GM23338 (cell line): ENCODE data around the gene SNX9. TPM values are rescaled to one million over a fixed set of nuclear protein-coding genes. Genes with fewer than 3 reads are reported as not detected.
A peak's percentile ranks its signal among the peaks of the same experiment; 100 is the strongest.

ENCODE experiments used
- ATAC-seq: fragments of 200-7000 bp; cut with Tn5 transposase; 3 replicates; pipeline ENCODE4 v1.9.1; 2020
- DNase-seq: peaks from one replicate; pipeline ENCODE4 v3.0.0-alpha.2; 2015; ENCODE audit warnings: low spot score
- H2AFZ ChIP-seq: fragments of 200-600 bp; sonication (generic); 2 replicates; pipeline ENCODE4 v1.8.0; 2016; ENCODE audit warnings: antibody characterized with exemption, mild to moderate bottlenecking, moderate library complexity
- H3F3A ChIP-seq: fragments of 200-600 bp; sonication (generic); replicated peaks from 2 replicates; pipeline ENCODE4 v1.8.0; 2017; ENCODE audit warnings: antibody characterized with exemption, mixed run types, low read depth
- H3K27ac ChIP-seq: fragments of 200-600 bp; sonication (generic); 2 replicates; pipeline ENCODE4 v1.6.1; 2016; ENCODE audit warnings: low read depth
- H3K27me3 ChIP-seq: fragments of 200-600 bp; sonication (generic); 2 replicates; pipeline ENCODE4 v1.8.0; 2016; ENCODE audit warnings: mild to moderate bottlenecking, mixed run types, moderate library complexity; ENCODE audit not compliant: insufficient read depth
- H3K36me3 ChIP-seq: fragments of 200-600 bp; sonication (generic); 2 replicates; pipeline ENCODE4 v1.8.0; 2016; ENCODE audit warnings: mild to moderate bottlenecking; ENCODE audit not compliant: insufficient read depth
- H3K4me1 ChIP-seq: fragments of 200-600 bp; sonication (generic); 2 replicates; pipeline ENCODE4 v1.8.0; 2016; ENCODE audit warnings: mild to moderate bottlenecking, moderate library complexity; ENCODE audit not compliant: insufficient read depth
- H3K4me2 ChIP-seq: fragments of 200-600 bp; sonication (generic); 2 replicates; pipeline ENCODE4 v1.7.1; 2017; ENCODE audit warnings: mixed run types
- H3K4me3 ChIP-seq: fragments of 200-600 bp; sonication (generic); 2 replicates; pipeline ENCODE4 v1.6.1; 2016; ENCODE audit warnings: mixed run types
- H3K79me2 ChIP-seq: fragments of 200-600 bp; sonication (generic); replicated peaks from 2 replicates; pipeline ENCODE4 v1.8.0; 2017; ENCODE audit warnings: mild to moderate bottlenecking; ENCODE audit not compliant: insufficient read depth
- H3K9me2 ChIP-seq: fragments of 200-600 bp; sonication (generic); 2 replicates; pipeline ENCODE4 v1.8.0; 2017; ENCODE audit not compliant: insufficient read depth
- H4K20me1 ChIP-seq: fragments of 200-600 bp; sonication (generic); replicated peaks from 2 replicates; pipeline ENCODE4 v1.8.0; 2017; ENCODE audit warnings: mild to moderate bottlenecking; ENCODE audit not compliant: insufficient read depth
- H3K27ac Mint-ChIP-seq: 2 replicates; pipeline ENCODE4 v1.8.0; 2020; ENCODE audit warnings: inconsistent platforms, mild to moderate bottlenecking, moderate library complexity, mixed read lengths
- H3K27me3 Mint-ChIP-seq: 3 replicates; pipeline ENCODE4 v1.8.0; 2022; ENCODE audit warnings: low read depth, mild to moderate bottlenecking, moderate library complexity, mixed read lengths, inconsistent platforms; ENCODE audit not compliant: insufficient read depth, poor library complexity
- H3K36me3 Mint-ChIP-seq: 3 replicates; pipeline ENCODE4 v1.8.0; 2021; ENCODE audit warnings: low read depth, mild to moderate bottlenecking, inconsistent platforms, moderate library complexity, mixed read lengths
- H3K4me1 Mint-ChIP-seq: 3 replicates; pipeline ENCODE4 v1.8.0; 2020; ENCODE audit warnings: mild to moderate bottlenecking, inconsistent platforms, mixed read lengths
- H3K4me3 Mint-ChIP-seq: 3 replicates; pipeline ENCODE4 v1.8.0; 2021; ENCODE audit warnings: moderate library complexity, mild to moderate bottlenecking, inconsistent platforms, mixed read lengths
- H3K9me3 Mint-ChIP-seq: 3 replicates; pipeline ENCODE4 v1.8.0; 2020; ENCODE audit warnings: moderate library complexity, mild to moderate bottlenecking, inconsistent platforms, mixed read lengths
- CREB1 ChIP-seq: fragments of 250-450 bp; sonication (Bioruptor Pico); IDR thresholded peaks from 2 replicates; pipeline ENCODE4 v1.5.0; 2020; ENCODE audit warnings: low read depth, mild to moderate bottlenecking, moderate library complexity
- EZH2 ChIP-seq: fragments of 200-600 bp; sonication (generic); IDR thresholded peaks from one replicate; pipeline ENCODE4 v1.8.0; 2017; ENCODE audit warnings: antibody characterized with exemption, mild to moderate bottlenecking, low read depth; ENCODE audit not compliant: unreplicated experiment
- EZH2phosphoT487 ChIP-seq: fragments of 200-600 bp; sonication (generic); IDR thresholded peaks from one replicate; pipeline ENCODE4 v1.8.1; 2018; ENCODE audit warnings: antibody characterized with exemption; ENCODE audit not compliant: unreplicated experiment
- JUNB ChIP-seq: IDR thresholded peaks from one replicate; pipeline ENCODE4 v1.6.1; 2016; ENCODE audit warnings: antibody characterized with exemption; ENCODE audit not compliant: unreplicated experiment
- POLR2AphosphoS5 ChIP-seq: IDR thresholded peaks from 2 replicates; pipeline ENCODE4 v1.6.1; 2016; ENCODE audit warnings: antibody characterized with exemption, low read depth
- STAT1 ChIP-seq: IDR thresholded peaks from one replicate; pipeline ENCODE4 v1.6.1; 2016; ENCODE audit warnings: antibody characterized with exemption; ENCODE audit not compliant: unreplicated experiment
- ZNF114 ChIP-seq: fragments of 250-450 bp; sonication (Bioruptor Pico); IDR thresholded peaks from 2 replicates; pipeline ENCODE4 v1.5.0; 2020; ENCODE audit warnings: mild to moderate bottlenecking, moderate library complexity
- ZNF331 ChIP-seq: fragments of 250-450 bp; sonication (Bioruptor Pico); IDR thresholded peaks from 2 replicates; pipeline ENCODE4 v1.5.0; 2020; ENCODE audit warnings: low read depth, mild to moderate bottlenecking, moderate library complexity
- polyA plus RNA-seq: library from polyadenylated mRNA; unstranded; fragments of >200 nt; fragmentation: Nextera tagmentation; extraction: Ambion mirVana; gene quantifications from 2 replicates; pipeline ENCODE4 v1.2.1, GENCODE V29; 2016
- total RNA-seq: library from RNA; depleted of rRNA; stranded (reverse); fragments of >200 nt; shearing (Covaris generic); gene quantifications from 2 replicates; pipeline ENCODE4 v1.2.3, GENCODE V29; 2014
- TF ChIP-seq, protein P1 (sequence below), 2 experiments: fragments of 200-600 bp in 1 of 2; sonication (generic) in 1 of 2; conservative IDR thresholded peaks; 2 replicates each; pipeline versions ENCODE4 v1.5.1 to v1.6.1; 2016 to 2017; ENCODE audit warnings: antibody characterized with exemption in 2 of 2, low read depth in 2 of 2, mild to moderate bottlenecking in 2 of 2, moderate library complexity in 1 of 2
- TF ChIP-seq, protein P2 (sequence below): IDR thresholded peaks from 2 replicates; pipeline ENCODE4 v1.6.1; 2016; ENCODE audit warnings: antibody characterized with exemption

The SNX9 gene
- total and polyA plus RNA-seq, 2 experiments from 2014 or later, result 18.4 to 23.3 TPM

DNA sequence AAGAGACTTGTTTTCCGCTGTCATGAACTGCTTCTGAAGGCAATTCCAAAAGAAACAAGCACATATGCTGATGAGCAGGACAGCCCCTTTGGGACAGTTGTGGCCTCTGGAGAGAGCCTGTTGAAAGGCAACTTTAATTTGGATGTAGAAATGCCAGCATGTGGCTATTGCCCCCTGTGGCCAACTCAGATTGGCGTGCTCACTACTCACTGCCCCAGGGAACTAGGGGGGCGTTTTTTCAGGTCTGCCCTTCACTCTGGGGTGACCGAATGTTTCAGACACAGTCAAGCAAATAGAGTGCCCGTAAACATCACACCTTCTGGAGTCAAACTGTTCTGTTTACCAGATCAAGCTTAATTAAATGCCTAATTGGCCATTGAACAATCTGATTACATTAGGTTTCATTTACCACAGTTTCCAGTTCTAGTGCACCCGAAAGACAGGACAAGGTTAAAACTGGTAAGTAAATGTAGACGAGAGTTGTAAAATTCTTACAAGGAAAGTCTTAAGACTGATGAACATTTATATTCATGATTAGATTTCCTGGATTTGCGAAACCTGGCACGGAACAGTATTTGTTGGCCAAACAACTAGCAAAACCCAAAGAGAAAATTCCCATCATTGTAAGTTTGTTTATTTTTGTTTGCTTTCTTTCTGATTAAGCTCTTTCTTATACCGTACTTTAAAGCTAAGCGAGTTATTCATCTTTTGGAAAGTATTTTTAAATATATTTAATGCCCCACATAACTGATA, 82.7 kb downstream of the SNX9 start:
- Histone ChIP-seq H3K79me2 (no peaks in the 10 kb centered on the region), H3K4me3 (no peak overlapping the region), H3K9me2 (no peaks in the 10 kb centered on the region), H3K27ac (no peak overlapping the region), H2AFZ (no peak overlapping the region), H3K36me3 (peaks cover 10% of the 10 kb centered on the region; the same call in 1 of the 2 replicates), H3K4me2 (0 out of 2 replicates have a peak overlapping the region, but pooled peaks have one; percentile 33), H3K27me3 (no peaks in the 10 kb centered on the region), H3F3A (no peaks in the 10 kb centered on the region), H3K4me1 (no peaks in the 10 kb centered on the region), H4K20me1 (0 out of 2 replicates have a peak, but pooled peaks cover 5% of the 10 kb centered on the region)
- no peaks in the 10 kb centered on the region for H3K9me3 Mint-ChIP-seq
- peak; percentile 57 for DNase-seq
- H3K27ac Mint-ChIP-seq, result peak overlapping the region; percentile 52; the same call in 1 of the 2 replicates
- H3K27me3 Mint-ChIP-seq, result peaks cover 3% of the 10 kb centered on the region
- peak; percentile 93 for ATAC-seq
- peaks cover 26% of the 10 kb centered on the region for H3K36me3 Mint-ChIP-seq
- peaks cover 32% of the 10 kb centered on the region for H3K4me1 Mint-ChIP-seq
- TF ChIP-seq, protein P1, sequence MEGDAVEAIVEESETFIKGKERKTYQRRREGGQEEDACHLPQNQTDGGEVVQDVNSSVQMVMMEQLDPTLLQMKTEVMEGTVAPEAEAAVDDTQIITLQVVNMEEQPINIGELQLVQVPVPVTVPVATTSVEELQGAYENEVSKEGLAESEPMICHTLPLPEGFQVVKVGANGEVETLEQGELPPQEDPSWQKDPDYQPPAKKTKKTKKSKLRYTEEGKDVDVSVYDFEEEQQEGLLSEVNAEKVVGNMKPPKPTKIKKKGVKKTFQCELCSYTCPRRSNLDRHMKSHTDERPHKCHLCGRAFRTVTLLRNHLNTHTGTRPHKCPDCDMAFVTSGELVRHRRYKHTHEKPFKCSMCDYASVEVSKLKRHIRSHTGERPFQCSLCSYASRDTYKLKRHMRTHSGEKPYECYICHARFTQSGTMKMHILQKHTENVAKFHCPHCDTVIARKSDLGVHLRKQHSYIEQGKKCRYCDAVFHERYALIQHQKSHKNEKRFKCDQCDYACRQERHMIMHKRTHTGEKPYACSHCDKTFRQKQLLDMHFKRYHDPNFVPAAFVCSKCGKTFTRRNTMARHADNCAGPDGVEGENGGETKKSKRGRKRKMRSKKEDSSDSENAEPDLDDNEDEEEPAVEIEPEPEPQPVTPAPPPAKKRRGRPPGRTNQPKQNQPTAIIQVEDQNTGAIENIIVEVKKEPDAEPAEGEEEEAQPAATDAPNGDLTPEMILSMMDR (conservative IDR thresholded peaks at IDR 0.05; ENCODE audit: low read depth in 2 of 2), result peak; percentile 29 to 31
- TF ChIP-seq, protein P2, sequence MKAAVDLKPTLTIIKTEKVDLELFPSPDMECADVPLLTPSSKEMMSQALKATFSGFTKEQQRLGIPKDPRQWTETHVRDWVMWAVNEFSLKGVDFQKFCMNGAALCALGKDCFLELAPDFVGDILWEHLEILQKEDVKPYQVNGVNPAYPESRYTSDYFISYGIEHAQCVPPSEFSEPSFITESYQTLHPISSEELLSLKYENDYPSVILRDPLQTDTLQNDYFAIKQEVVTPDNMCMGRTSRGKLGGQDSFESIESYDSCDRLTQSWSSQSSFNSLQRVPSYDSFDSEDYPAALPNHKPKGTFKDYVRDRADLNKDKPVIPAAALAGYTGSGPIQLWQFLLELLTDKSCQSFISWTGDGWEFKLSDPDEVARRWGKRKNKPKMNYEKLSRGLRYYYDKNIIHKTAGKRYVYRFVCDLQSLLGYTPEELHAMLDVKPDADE, result no peak
- H3K4me3 Mint-ChIP-seq, result no peak overlapping the region

DNA sequence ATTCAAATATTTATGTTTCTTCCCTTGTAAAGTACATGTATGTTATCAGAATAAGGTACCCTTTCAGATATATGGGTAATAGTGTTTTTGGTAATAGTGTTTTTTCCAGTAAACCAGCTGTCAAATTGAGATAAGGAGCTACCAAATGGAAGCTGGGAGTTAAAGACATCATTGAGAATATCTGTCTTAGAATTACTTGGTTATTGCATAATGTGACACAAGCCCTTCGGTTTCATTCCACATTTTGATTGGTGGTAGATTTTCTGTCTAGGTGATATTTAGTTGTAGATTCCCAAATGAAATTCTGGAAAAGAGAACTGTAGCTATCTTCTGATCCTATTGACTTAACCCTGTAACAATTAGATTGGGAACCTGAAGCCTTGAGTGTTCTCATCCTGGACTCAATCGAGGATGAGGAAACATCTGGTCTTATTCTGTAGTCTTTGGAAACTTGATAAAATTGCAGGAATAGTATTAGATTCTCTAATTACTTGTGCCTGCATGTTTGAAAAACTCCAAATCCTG, 83.6 kb downstream of the SNX9 start:
- peaks cover 27% of the 10 kb centered on the region for H3K36me3 Mint-ChIP-seq
- no peak overlapping the region for H3K4me3 Mint-ChIP-seq
- no peak for TF ChIP-seq ZNF114 (CRISPR knock-in tag)
- TF ChIP-seq, protein P1 (conservative IDR thresholded peaks at IDR 0.05; ENCODE audit: low read depth in 2 of 2), result no peak
- no peak for TF ChIP-seq POLR2AphosphoS5
- TF ChIP-seq EZH2, result no peak
- no peak for TF ChIP-seq CREB1 (CRISPR knock-in tag)
- TF ChIP-seq JUNB, result no peak
- TF ChIP-seq ZNF331, result no peak
- TF ChIP-seq STAT1, result no peak
- TF ChIP-seq EZH2phosphoT487, result no peak

More for the DNA sequence above, 83.6 kb downstream of the SNX9 start:
- DNase-seq (no peak), ATAC-seq (no peak)
- peaks cover 10% of the 10 kb centered on the region; the same call in 1 of the 2 replicates for H3K36me3 ChIP-seq
- Mint-ChIP-seq H3K9me3 (no peaks in the 10 kb centered on the region), H3K27ac (no peak overlapping the region), H3K27me3 (peaks cover 3% of the 10 kb centered on the region), H3K4me1 (peaks cover 31% of the 10 kb centered on the region)
- no peak overlapping the region for H3K4me2 ChIP-seq
- H2AFZ ChIP-seq, result no peak overlapping the region
- H3K4me3 ChIP-seq, result no peak overlapping the region
- 0 out of 2 replicates have a peak, but pooled peaks cover 5% of the 10 kb centered on the region for H4K20me1 ChIP-seq
- no peaks in the 10 kb centered on the region; the same call in 1 of the 2 replicates for H3K4me1 ChIP-seq
- no peaks in the 10 kb centered on the region for H3K27me3 ChIP-seq
- H3F3A ChIP-seq, result no peaks in the 10 kb centered on the region
- no peak overlapping the region for H3K27ac ChIP-seq
- H3K79me2 ChIP-seq, result no peaks in the 10 kb centered on the region
- no peaks in the 10 kb centered on the region for H3K9me2 ChIP-seq
